Heart right ventricle (tissue), 16 donors: ENCODE results near the gene SYNJ2. TPM values are rescaled to one million over a fixed set of nuclear protein-coding genes. Genes with fewer than 3 reads are reported as not detected.

Source experiments
- ATAC-seq, 8 donors: fragments of 200-7000 bp; cut with Tn5 transposase; one replicate each; pipeline ENCODE4 v1.9.1; 2020; ENCODE audit warnings: mild to moderate bottlenecking in 8 of 8, moderate library complexity in 8 of 8, moderate number of reproducible peaks in 1 of 8
- DNase-seq, 2 donors: peaks; one replicate each; pipeline ENCODE4 v3.0.0-alpha.2; 2020
- H3K27ac ChIP-seq, 10 donors: fragments of 200-600 bp; sonication (generic) in 2 of 10; one replicate each; pipeline versions ENCODE4 v1.5.0 to v1.8.0; 2020 to 2022; ENCODE audit warnings: mild to moderate bottlenecking in 3 of 10
- H3K27me3 ChIP-seq, 7 donors: fragments of 200-600 bp; one replicate each; pipeline ENCODE4 v1.8.0; 2021 to 2022; ENCODE audit warnings: mild to moderate bottlenecking in 2 of 7
- H3K36me3 ChIP-seq, 9 donors: fragments of 200-600 bp; sonication (generic) in 1 of 9; one replicate each; pipeline versions ENCODE4 v1.5.0 to v1.8.0; 2020 to 2022; ENCODE audit warnings: mild to moderate bottlenecking in 2 of 9
- H3K4me1 ChIP-seq, 9 donors: fragments of 200-600 bp; sonication (generic) in 1 of 9; one replicate each; pipeline versions ENCODE4 v1.5.0 to v1.8.0; 2020 to 2022; ENCODE audit warnings: mild to moderate bottlenecking in 4 of 9
- H3K4me3 ChIP-seq, 10 donors: fragments of 200-600 bp; sonication (generic) in 2 of 10; one replicate each; pipeline versions ENCODE4 v1.5.0 to v1.8.0; 2020 to 2022; ENCODE audit warnings: mild to moderate bottlenecking in 7 of 10, moderate library complexity in 2 of 10
- H3K9me3 ChIP-seq, 11 donors: fragments of 200-600 bp in 10 of 11; sonication (generic) in 2 of 11; one replicate each; pipeline versions ENCODE4 v1.5.0 to v1.8.0; 2013 to 2022; ENCODE audit warnings: mild to moderate bottlenecking in 2 of 11, control low read depth in 1 of 11, moderate library complexity in 1 of 11
- WGBS, 2 donors: extraction: QIAGEN DNeasy Blood & Tissue Kit; methylation state at CpG; one replicate each; pipeline ENCODE4 v1.1.7; 2013; ENCODE audit warnings: inconsistent platforms in 1 of 2; 5-methylcytosine and 5-hydroxymethylcytosine counted together
- intact Hi-C, 10 donors: fragments of 100-400 bp; cut with DNase I; formaldehyde crosslinking; loops; one replicate each; pipeline versions ENCODE4 v1.11.1 to v1.14.2; 2022
- polyA plus RNA-seq, 2 donors: library from polyadenylated mRNA; stranded (reverse); fragments of 200-250 nt; gene quantifications; one replicate each; pipeline ENCODE4 v1.2.3, GENCODE V29; 2013
- total RNA-seq, 10 donors: library from RNA; stranded (reverse); fragmentation: NEBNext Ultra II Directional in 3 of 10; extraction: Animal tissue kit (Norgen Biotek cat#: 25700) in 3 of 10; gene quantifications; one replicate each; pipeline versions ENCODE4 v1.2.1 to v1.2.4, GENCODE V29; 2021 to 2023
- TF ChIP-seq, protein P1 (sequence below), 9 donors: fragments of 200-600 bp; sonication (generic) in 2 of 9; IDR thresholded peaks; one replicate each; pipeline versions ENCODE4 v1.5.0 to v1.8.0; 2021 to 2022; ENCODE audit warnings: antibody characterized with exemption in 9 of 9, mild to moderate bottlenecking in 5 of 9, moderate library complexity in 1 of 9
- donor health status: Arrhythmogenic right ventricular cardiomyopathy.
- donor health status: ischemic (EF 13 %, LVEDD 7.1; RV severe dilation, severe dysfunction).
- donor health status: healthy with polysubstance abuse.
- donor health status: DM: no; HTN: yes; CAD: no.
- donor health status: DM: no; HTN: no; CAD: no.
- donor health status: ischemic (EF 25% LVEDD 6.9; RV normal size, moderate dysfunction).
- donor health status: ischemic (EF 25% LVEDD 5.7; RV mildly dilated, moderate dysfunction).
- donor health status: healthy.
- donor health status: DM: yes; HTN: yes; CAD: no.
- donor health status: Ischemic cardiomyopathy.
- donor health status: ischemic (EF 35%, LVEDD 5.7; RV mildly dilated, moderate dysfunction).
- donor health status: nonischemic (EF 11% LVEDD 7.7; RV severe dilation, severe dysfunction).
- donor health status: DM: yes; HTN: yes; CAD: no.
- donor health status: PGD.
- donor health status: ischemic (EF 29% LVEDD 5.4; RV normal size, mild dysfunction).
- donor health status: nonischemic (EF 23%, LVEDD 6.1; RV moderate dilation, normal function).

The SYNJ2 gene
- total and polyA plus RNA-seq, 12 donors = 14.0 to 27.8 (median 19.0) TPM

DNA sequence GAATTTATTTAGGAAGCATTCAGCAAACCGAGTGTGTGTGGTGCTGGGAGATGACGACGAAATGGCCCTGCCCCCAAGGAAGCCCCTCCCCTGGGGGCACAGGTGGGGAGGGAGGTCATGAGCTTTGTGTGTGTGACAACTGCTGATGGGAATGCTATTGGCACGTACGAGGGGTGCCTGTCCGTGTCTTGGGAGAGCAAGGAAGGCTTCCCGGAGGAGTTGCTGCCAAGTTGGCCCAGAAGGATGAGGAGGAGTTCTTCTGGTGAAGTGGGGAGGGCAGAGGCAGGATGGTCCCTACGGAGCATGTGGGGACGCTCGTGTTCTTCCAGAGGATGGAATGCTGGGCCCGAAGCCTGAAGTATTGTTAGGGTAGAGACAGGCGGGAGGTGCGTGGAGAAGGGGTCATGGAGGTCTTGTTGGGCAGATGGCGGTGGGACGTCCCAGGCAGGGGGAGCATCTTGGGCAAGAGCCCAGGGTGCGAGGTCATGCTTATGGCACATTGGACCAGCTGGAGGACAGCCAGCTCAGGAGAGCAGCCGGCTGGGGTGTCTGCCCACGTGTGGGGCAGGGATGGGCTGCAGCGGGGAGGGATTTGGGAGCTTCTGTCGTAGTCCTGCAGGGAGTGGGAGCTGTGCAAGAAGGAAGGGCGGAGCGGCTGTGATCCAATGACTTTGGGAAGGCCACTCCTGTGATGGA is 46.1 kb downstream of the SYNJ2 start:
- ATAC-seq (no peak), DNase-seq (no peak)
- peaks cover 0 to 10% (median 0%) of the 10 kb centered on the region in 9 donors for H3K36me3 ChIP-seq
- intact Hi-C loops = loop anchor here in 3 of 10 donors (5.0 kb wide), 1 partner anchor 45 kb away; the partner anchor contains the start of gene SYNJ2 (in 3 of the 3)
- H3K27ac ChIP-seq = peak overlapping the region in 8 of 10 donors; percentile 51 to 88 (median 80)
- TF ChIP-seq, protein P1, sequence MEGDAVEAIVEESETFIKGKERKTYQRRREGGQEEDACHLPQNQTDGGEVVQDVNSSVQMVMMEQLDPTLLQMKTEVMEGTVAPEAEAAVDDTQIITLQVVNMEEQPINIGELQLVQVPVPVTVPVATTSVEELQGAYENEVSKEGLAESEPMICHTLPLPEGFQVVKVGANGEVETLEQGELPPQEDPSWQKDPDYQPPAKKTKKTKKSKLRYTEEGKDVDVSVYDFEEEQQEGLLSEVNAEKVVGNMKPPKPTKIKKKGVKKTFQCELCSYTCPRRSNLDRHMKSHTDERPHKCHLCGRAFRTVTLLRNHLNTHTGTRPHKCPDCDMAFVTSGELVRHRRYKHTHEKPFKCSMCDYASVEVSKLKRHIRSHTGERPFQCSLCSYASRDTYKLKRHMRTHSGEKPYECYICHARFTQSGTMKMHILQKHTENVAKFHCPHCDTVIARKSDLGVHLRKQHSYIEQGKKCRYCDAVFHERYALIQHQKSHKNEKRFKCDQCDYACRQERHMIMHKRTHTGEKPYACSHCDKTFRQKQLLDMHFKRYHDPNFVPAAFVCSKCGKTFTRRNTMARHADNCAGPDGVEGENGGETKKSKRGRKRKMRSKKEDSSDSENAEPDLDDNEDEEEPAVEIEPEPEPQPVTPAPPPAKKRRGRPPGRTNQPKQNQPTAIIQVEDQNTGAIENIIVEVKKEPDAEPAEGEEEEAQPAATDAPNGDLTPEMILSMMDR (IDR thresholded peaks at IDR 0.05) = no peak
- H3K9me3 ChIP-seq = no peaks in the 10 kb centered on the region
- H3K27me3 ChIP-seq = no peaks in the 10 kb centered on the region
- H3K4me3 ChIP-seq = peak overlapping the region in 1 of 10 donors; percentile 1
- peaks cover 26 to 66% (median 54%) of the 10 kb centered on the region in 9 donors for H3K4me1 ChIP-seq
- WGBS, 2 donors = 69 to 70% methylated on average over 22 of the region's 22 CpGs

DNA sequence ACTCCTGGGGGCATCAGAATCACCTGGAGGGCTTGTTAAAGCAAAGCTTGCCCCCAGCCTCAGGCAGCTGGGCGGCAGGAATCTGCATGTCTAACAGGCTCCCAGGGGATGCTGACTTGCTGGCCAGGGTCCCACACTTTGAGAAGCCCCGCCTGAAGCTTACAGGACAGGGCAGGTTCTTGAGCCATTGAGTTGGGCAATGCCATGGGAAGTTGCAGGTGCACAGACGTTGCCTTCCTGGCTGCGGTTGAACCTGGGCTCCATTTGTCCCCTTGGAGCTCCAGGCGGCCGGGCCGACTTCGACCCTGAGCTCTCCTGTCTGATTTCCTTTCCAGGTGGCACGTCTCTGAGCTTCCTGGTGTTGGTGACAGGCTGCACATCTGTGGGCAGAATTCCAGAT is 46.8 kb downstream of the SYNJ2 start:
- intact Hi-C loops = loop anchor here in 3 of 10 donors (5.0 kb wide), 1 partner anchor 46 kb away; the partner anchor contains the start of gene SYNJ2 (in 3 of the 3)

DNA sequence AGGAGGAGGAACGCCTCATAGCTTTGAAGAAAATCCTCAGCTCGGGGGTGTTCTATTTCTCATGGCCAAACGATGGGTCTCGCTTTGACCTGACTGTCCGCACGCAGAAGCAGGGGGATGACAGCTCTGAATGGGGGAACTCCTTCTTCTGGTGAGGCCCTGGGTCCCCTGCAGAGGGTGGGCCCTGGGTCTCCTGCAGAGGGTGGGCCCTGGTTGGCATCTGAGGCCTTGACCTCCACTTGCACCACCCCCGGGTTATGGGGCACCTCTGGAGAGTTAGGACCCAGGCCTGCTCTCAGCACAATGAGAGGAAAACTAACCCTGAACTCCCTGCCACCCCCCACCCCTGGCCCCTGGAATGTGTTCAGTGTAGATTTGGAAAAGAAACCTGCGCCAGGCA is 47.2 kb downstream of the SYNJ2 start:
- Histone ChIP-seq H3K4me3 (no peak overlapping the region), H3K4me1 (peaks cover 27 to 77% (median 64%) of the 10 kb centered on the region in 9 donors), H3K27ac (peak overlapping the region in 3 of 10 donors; percentile 51 to 86 (median 86)), H3K27me3 (no peaks in the 10 kb centered on the region), H3K9me3 (no peaks in the 10 kb centered on the region), H3K36me3 (peaks cover 0 to 16% (median 0%) of the 10 kb centered on the region in 9 donors)
- DNase-seq = no peak
- WGBS, 2 donors = 96 to 99% methylated on average over 8 of the region's 8 CpGs
- no peak for ATAC-seq
- intact Hi-C loops = loop anchor here in 3 of 10 donors (5.0 kb wide), 1 partner anchor 47 kb away; the partner anchor contains the start of gene SYNJ2 (in 3 of the 3)
- TF ChIP-seq, protein P1 (IDR thresholded peaks at IDR 0.05) = no peak

More for the DNA sequence above, 46.8 kb downstream of the SYNJ2 start:
- TF ChIP-seq, protein P1 (IDR thresholded peaks at IDR 0.05) = no peak
- Histone ChIP-seq H3K9me3 (no peaks in the 10 kb centered on the region), H3K4me1 (peaks cover 26 to 73% (median 61%) of the 10 kb centered on the region in 9 donors), H3K27ac (peak overlapping the region in 5 of 10 donors; percentile 51 to 86 (median 82)), H3K27me3 (no peaks in the 10 kb centered on the region), H3K4me3 (no peak overlapping the region), H3K36me3 (peaks cover 0 to 12% (median 0%) of the 10 kb centered on the region in 9 donors)
- DNase-seq (no peak), ATAC-seq (no peak)
- 68 to 75% methylated on average over 9 of the region's 9 CpGs for WGBS, 2 donors

DNA sequence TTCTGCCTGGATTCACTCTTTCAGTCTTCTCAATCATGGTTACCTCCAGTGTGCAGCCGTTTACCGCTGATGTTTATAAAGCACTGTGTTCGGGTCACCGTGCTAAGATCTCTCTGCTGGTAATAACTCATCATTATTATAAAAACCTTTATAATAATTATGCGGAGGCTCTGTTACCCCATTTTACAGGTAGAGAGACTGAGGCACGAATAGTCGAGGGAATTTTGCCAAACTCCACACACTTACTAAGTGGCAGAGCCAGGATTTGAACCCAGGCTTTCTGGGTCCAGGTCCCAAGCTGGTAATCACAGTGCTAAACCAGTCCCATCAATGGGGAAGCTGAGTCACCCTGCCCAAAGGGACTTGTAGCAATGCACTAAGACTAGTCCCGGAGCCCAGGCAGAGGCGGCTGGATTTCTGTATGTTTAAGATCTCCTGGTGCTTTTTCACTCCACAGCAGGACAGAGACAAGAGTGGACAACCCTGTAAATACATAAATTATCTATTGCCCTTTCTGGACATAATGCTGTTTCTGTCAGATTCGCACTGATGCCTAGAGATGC is 48.1 kb downstream of the SYNJ2 start:
- no peaks in the 10 kb centered on the region for H3K27me3 ChIP-seq
- H3K9me3 ChIP-seq = no peaks in the 10 kb centered on the region
- peak overlapping the region in 5 of 10 donors; percentile 2 to 86 (median 40) for H3K27ac ChIP-seq
- peaks cover 28 to 82% (median 64%) of the 10 kb centered on the region in 9 donors for H3K4me1 ChIP-seq
- ATAC-seq (no peak), DNase-seq (no peak)
- intact Hi-C loops = loop anchor here in 5 of 10 donors (5.0 to 10.0 kb wide), 2 partner anchors 45 to 47 kb away; partner anchors contain the start of gene SYNJ2 (in 5 of the 5)
- no peak overlapping the region for H3K4me3 ChIP-seq
- TF ChIP-seq, protein P1 (IDR thresholded peaks at IDR 0.05) = no peak
- WGBS, 2 donors = 95 to 97% methylated on average over 10 of the region's 10 CpGs
- H3K36me3 ChIP-seq = peaks cover 0 to 20% (median 0%) of the 10 kb centered on the region in 9 donors
